EL (cell line): ENCODE measurements around the gene TMEM161B.
"Not testable (repeated sequence)": the region's sequence is repeated elsewhere in the genome, so short reads cannot be mapped to it uniquely, and the experiment has no call there.

Experiments used
- DNase-seq: peaks from one replicate; pipeline ENCODE4 v3.0.0-alpha.2; 2016

The TMEM161B gene

DNA sequence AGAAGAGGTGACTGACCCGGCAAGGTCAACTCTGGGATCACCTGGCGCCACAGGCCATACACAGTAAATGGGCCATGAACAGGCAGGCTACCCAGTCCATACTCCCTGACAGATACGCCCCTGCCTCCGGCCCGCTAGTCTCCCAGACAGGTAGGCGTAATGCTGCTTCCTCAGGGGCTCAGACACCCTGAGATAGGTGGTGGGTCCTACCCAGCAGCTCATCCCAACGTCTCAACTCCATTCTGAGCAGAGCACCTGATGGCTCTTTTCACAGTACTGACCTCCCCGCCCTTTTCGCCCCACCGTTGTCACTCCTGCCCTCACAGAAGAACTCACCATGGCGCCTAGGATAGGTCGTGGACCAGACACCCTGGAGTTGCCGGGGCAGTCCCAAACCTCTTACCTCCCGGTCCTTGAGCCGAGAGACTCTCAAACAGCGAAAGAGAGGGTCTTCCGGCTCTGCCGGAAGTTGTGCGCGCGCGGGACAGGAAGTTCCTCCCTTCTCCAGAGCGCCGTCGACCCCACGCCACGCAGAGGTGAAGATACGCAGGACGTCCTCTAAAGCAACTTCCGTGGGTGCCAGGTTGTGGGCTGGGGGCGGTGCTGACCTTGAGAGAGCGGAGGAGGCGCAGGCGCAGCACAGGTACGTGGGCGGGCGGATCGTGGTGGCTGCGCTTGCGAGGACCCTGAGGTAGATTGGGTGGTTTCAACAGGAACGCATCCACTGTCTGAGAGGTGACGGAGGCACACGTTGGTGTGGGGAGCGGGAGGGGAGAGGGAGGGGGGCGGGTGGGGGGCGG lies at the start of gene TMEM161B:
TSS of gene TMEM161B (minus strand) at position 461 of the 800 bp plus-strand sequence. CDS start at position 339, 122 bp downstream.
- DNase-seq: peak; percentile 91

- DNase-seq: no peak
Observed at GRCh38 chr5:88304356-88304755, 35.7 kb upstream of the TMEM161B start.

GRCh38 chr5:88298425-88298824 lies 29.8 kb upstream of the TMEM161B start:
- peak; percentile 19 for DNase-seq

GRCh38 chr5:88290801-88291200 lies 22.2 kb upstream of the TMEM161B start:
- DNase-seq: peak; percentile 36

DNA sequence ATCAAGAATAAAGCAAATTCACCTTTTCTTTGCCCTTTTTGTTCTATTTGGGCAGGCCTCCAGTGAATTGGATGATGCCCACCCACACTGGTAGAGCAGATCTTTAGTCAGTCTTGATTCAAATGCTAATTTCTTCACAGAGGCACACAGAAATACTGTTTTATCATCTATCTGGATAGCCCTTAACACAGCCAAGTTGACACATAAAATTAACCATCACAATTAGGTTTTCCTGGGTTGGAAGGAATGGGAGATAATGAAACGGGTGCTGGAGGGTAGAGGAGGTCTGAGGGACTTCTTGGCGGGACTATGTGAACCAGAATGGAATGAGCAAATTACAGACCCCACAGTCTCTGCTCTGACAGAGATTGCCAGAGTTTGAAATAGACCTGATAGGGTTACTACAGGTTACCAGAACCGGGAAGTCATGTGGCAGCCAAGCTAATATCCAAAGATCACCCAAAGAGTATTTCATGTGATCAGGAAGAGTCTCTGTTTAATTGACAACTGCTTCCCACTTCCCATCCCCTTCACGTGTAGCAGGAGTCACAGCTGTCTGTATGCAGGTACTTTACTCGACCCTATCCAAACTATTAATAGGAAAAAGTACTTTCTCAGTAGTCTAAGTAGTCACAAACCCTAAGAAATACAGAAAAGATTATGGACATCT lies 20.0 kb upstream of the TMEM161B start:
- DNase-seq: no peak

GRCh38 chr5:88287846-88288527 lies 19.3 kb upstream of the TMEM161B start:
- DNase-seq: no peak

DNA sequence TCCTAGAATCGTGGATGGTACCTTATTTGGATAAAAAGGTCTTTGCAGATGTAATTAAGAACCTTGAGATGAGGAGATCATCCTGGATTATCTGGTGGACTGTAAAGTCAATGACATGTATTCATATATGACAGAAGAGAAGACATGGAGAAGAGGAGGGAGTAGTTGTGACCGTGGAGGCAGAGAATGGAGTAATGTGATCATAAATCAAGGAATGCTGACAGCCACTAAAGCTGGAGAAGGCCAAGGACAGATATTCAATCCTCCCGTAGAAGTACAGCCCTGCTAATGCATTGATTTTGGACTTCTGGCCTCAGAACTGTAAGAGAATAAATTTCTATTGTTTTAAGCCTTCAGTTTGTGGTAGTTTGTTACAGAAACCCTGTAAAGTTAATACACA lies 18.7 kb upstream of the TMEM161B start:
- no peak for DNase-seq

GRCh38 chr5:88283690-88284089 lies 15.0 kb upstream of the TMEM161B start:
- no peak for DNase-seq

GRCh38 chr5:88281322-88281721 lies 12.7 kb upstream of the TMEM161B start:
- no peak for DNase-seq

GRCh38 chr5:88279584-88279983 lies 10.9 kb upstream of the TMEM161B start:
- no peak for DNase-seq

DNA sequence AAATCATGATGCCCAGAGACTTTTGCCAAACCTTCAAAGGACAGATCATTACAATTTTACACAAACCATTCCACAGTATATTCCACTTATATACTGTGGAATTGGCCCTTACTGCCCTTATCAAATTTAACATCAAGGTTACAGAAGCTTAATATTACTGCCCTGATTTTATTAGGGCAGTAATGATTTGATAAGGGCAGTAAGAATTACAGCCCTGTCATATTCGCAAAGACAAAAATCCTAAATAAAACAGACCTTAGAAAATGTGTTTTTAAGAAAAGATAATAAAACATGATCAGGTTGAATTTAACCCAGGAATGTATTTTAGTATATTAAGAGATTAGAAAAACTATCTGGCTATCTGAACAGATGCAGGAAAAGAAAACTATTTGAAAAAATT lies 7.7 kb upstream of the TMEM161B start:
- no peak for DNase-seq

- DNase-seq: no peak
Observed at GRCh38 chr5:88275581-88275980, 6.9 kb upstream of the TMEM161B start.

- peak; percentile 21 for DNase-seq
Observed at GRCh38 chr5:88269222-88269771, 652 bp upstream of the TMEM161B start.

DNA sequence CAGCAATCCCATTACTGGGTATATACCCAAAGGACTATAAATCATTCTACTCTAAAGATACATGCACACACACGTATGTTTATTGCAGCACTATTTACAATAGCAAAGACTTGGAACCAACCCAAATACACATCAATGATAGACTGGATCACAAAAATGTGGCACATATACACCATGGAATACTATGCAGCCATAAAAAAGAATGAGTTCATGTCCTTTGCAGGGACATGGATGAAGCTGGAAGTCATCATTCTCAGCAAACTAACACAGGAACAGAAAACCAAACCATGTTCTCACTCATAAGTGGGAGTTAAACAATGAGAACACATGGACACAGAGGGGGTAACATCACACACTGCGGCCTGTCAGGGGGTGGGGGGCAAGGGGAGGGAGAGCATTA lies 4.1 kb downstream of the TMEM161B start:
- not testable (repeated sequence) for DNase-seq

DNA sequence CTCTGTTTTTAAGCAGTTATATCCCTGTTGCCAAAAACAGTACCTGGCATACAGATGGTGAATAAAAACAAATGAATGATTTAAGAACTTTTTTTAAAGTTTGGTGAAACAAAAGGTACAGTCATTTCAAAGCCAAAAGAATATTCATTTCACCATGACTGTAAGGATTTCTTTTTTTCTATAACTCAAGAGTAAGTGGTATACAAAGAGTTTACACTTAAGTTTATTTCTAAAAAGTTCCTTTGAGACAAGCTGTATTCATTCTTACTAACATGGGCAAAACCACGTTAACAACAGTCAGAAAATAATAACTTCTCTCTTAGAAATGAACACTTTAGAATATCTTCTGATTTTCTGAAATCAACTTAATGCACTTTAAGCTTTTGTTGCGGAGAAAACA lies 5.3 kb downstream of the TMEM161B start:
- DNase-seq: no peak

DNA sequence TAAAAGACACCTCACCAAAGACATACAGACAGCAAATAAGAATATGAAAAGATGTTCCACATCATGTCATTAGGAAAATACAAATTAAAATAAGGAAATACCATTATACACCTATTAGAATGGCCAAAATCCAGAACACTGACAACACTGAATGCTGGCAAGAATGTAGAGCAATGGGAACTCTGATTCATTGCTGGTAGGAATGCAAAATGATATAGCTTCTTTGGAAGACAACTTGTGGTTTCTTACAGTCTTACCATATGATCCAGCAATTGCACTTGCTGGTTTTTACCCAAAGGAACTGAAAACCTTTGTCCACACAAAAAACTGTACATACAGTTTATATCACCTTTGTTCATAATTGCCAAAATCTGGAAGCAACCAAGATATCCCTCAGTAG lies 6.5 kb downstream of the TMEM161B start:
- DNase-seq: peak; percentile 25

DNA sequence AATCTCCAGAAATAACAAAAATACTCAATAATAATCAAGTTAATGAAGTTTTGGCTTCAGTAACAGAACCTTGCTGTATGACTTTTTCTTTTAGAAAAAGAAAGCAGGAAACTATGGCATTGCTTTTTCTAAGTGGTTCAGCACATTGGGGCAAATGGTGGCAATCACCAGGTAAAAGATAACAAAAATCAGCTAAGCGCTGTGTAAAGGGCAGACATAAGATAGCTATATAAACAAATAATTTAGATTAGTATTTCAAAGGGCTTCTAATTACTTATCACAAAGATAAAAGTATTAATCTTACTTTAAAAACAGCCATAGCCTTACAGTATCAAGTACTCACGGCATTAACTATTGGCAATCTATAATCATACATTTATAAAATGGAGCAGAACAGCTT lies 10.0 kb downstream of the TMEM161B start:
- no peak for DNase-seq

GRCh38 chr5:88256872-88257271 lies 11.8 kb downstream of the TMEM161B start:
- DNase-seq: no peak

- no peak for DNase-seq
Observed at GRCh38 chr5:88256037-88256436, 12.6 kb downstream of the TMEM161B start.

DNA sequence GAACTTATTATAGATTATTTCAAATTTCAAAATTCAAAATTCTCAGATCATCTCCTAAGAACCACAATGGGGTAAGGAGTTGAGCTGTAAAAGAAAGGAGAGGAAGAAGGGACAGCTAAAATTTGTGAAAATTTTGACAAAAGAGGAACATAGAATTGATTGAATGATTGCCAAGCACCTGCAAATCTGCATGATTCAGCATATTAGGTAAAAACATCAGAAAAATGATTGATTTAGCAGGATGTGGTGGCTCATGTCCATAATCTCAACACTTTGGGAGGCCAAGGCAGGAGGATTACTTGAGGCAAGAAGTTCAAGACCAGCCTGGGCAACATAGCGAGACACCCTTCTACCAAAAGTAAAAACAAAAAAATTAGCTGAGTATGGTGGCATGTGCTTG lies 14.3 kb downstream of the TMEM161B start:
- DNase-seq: no peak

DNA sequence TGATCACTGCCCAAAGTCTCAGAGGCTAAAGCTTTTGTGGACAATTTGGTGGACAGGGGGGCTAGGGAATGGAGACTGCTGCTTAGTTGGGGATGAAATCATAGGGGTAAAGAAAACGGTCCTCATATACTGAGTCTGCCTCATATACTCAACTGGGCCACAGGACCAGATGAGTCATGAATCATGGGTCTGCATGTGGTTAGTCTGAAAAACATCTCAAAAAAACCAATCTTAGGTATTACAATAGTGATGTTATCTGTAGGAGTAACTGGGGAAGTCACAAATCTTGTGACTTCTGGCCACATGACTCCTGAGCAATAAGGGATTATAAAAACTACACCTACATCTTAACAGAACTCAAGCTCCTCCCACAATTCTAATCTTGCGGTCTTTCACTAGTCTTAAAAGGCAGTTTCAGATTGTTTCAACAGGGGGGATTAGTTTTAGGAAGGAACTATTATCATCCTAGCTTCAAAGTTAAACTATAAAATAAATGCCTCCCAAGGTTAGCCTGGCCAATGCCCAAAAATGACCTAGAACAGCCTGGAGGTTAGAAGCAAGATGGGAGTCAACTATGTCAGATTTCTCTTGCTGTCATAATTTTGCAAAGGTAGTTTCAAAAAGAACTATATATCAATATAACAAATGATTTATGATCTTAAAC lies 17.5 kb downstream of the TMEM161B start:
- peak; percentile 25 for DNase-seq

DNA sequence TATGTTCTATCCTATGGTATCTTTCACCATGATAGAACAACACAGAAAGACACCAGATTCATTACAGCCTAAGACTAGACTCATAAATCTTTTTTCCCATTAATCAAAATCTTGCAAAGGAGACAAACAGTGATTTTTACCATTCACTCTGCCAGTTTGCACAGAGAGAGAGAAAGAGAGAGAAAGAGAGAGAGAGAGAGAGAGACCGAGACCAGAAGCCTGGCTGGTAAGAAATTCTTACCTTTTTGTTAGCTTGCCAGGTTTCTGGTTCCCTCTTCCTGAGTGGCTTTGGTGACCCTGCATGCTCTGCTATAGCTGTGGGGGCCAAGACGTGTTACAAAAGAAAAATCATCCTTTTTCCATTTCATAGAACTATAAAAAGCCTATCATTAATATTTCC lies 18.6 kb downstream of the TMEM161B start:
- DNase-seq: no peak
